Fibroblast of villous mesenchyme (primary cell): ENCODE measurements around the gene NAGPA. TPM values are rescaled to one million over a fixed set of nuclear protein-coding genes. Genes with fewer than 3 reads are reported as not detected.
"Not testable (repeated sequence)": the region's sequence is repeated elsewhere in the genome, so short reads cannot be mapped to it uniquely, and the experiment has no call there.

Experiments used
- DNase-seq: peaks from one replicate; pipeline ENCODE4 v3.0.0-alpha.2; 2010; ENCODE audit warnings: low read depth
- H3K4me3 ChIP-seq: 2 replicates; pipeline ENCODE4 v1.5.1; 2011; ENCODE audit warnings: low read depth, mild to moderate bottlenecking, low read length
- CTCF ChIP-seq: IDR thresholded peaks from 2 replicates; pipeline ENCODE4 v1.5.1; 2012; ENCODE audit warnings: low read depth, mild to moderate bottlenecking, low read length; ENCODE audit not compliant: insufficient read depth
- total RNA-seq: library from RNA; depleted of rRNA; stranded (reverse); fragments of >200 nt; gene quantifications from 2 replicates; pipeline ENCODE4 v1.2.3, GENCODE V29; 2012

Gene NAGPA
- total RNA-seq, result 17.3 and 18.0 TPM in 2 replicates

- H3K4me3 ChIP-seq, result peak within 1 kb of the TSS; percentile 82
- peak; percentile 84 for DNase-seq
- no peak for TF ChIP-seq CTCF
Observed at GRCh38 chr16:5033256-5034166, at the start of gene NAGPA. NAGPA (minus strand) TSS chr16:5033935; CDS start chr16:5033914, 21 bp downstream.

GRCh38 chr16:5080996-5081395 lies 47.3 kb upstream of the NAGPA start:
- H3K4me3 ChIP-seq, DNase-seq: not testable (repeated sequence)

- DNase-seq, H3K4me3 ChIP-seq: not testable (repeated sequence)
Observed at GRCh38 chr16:5080461-5080860, 46.7 kb upstream of the NAGPA start.

- TF ChIP-seq CTCF, result no peak
- H3K4me3 ChIP-seq, result no peak overlapping the region
- DNase-seq, result no peak
Observed at GRCh38 chr16:5078626-5079025, 44.9 kb upstream of the NAGPA start.

- no peak for DNase-seq
- no peak for TF ChIP-seq CTCF
- no peak overlapping the region for H3K4me3 ChIP-seq
Observed at GRCh38 chr16:5077304-5077703, 43.6 kb upstream of the NAGPA start.

GRCh38 chr16:5075637-5076036 lies 41.9 kb upstream of the NAGPA start:
- TF ChIP-seq CTCF, result peak; percentile 5
- no peak for DNase-seq
- H3K4me3 ChIP-seq, result no peak overlapping the region

- not testable (repeated sequence) for DNase-seq, H3K4me3 ChIP-seq
Observed at GRCh38 chr16:5073771-5074170, 40.0 kb upstream of the NAGPA start.

GRCh38 chr16:5073279-5073629 lies 39.5 kb upstream of the NAGPA start:
- no peak overlapping the region for H3K4me3 ChIP-seq
- TF ChIP-seq CTCF, result no peak
- no peak for DNase-seq
